ENCODE data around the gene SRRM5.
"Not testable (repeated sequence)": the region's sequence is repeated elsewhere in the genome, so short reads cannot be mapped to it uniquely, and the experiment has no call there.

The SRRM5 gene, protein sequence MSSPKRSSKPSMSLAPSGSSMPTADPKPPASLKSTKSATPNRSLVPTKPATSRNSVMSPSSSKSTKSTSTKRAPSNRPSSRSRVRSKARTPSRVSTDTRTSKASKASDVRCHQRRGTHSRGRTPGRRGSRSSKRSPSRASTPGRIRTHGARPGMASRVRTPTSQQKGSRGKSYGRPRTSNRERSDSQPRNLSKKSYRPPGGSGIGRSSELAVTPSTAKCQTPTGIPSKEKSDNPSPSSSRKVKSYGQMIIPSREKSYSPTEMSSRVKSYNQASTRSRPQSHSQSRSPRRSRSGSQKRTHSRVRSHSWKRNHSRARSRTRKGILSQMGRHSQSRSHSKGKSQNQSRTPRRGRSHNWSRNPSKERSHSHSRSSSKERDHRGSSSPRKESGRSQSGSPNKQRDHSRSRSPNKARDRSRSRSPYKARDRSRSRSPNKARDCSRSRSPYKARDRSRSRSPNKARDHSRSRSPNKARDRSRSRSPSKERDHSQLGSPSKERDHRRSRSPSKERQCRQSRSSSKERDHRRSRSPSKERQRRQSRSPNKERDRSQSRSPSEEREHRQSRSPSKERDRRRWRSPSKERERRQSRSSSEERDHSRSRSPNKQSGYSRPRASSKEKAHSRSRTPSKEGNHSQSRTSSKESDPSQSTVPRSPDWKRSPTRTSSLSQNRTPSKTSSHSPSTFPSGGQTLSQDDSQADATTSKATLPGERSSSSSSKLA

DNA sequence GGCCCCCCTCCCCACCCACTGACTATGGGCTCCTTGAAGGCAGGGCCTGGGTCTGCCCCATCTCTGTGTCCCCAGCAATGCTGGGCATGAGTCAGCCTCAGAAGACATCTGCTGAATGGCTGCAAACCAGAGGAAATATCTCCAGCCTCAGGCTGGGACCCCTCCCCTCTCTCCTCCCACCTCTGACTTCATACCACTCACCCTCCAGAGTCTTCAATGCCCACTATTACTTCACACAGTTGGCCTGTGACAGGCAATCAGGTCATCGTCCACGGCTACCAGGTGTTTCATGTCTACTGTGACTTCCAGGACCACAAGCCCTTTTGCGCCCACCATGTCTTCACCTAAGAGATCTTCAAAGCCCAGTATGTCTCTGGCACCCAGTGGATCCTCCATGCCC lies at the start of gene SRRM5:
Gene SRRM5, plus strand, starts transcription at position 301 of the 400 bp plus-strand sequence. Its CDS starts 34 bp downstream, at position 335.
- no peak for DNase-seq (ENCODE audit: low read depth in 2 of 2)

DNA sequence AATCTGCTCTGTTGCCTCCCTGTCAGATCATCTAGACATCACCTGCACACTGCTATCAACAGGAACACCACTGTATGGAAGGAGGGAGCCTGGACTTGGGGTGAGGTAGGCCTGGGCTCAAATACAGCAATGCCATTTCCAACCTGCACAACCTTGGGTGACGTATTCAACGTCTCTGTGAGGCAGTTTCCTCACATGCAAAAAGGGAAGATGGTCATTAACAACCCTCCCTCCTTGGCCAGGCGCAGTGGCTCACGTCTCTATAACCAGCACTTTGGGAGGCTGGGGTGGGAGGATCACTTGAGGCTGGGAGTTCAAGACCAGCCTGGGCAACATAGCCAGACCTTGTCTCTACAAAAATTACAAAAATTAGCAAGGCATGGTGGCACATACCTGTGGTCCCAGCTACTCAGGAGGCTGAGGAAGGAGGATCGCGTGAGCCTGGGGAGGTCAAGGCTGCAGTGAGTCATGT lies 49.6 kb upstream of the SRRM5 start:
- DNase-seq (ENCODE audit: low read depth in 2 of 2): no peak

DNA sequence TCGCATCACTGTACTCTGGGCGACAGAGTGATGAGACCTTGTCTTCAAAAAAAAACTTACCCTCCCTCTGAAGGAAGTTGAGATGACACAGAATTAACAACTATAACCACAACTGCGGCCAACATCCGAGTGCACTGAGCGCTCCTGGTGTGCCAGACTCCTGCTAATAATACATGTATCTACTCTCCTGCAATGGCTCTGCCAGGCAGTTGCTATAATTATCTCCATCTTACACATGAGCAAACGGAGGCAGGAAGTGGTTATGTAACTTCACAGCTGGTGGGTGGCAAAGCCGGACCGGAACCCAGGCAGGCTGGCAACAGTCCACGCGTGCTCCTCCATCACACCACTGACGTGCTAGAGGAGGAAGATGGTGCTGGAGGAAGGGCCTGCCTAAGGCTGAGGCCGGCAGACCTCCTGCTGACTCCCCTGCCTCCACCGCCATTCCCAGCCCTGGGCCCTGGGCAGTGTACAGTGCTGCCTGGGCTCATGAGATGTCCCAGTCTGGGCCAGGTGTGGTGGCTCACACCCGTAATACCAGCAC lies 49.1 kb upstream of the SRRM5 start:
- DNase-seq (ENCODE audit: low read depth in 2 of 2): peak; percentile 54 to 66

DNA sequence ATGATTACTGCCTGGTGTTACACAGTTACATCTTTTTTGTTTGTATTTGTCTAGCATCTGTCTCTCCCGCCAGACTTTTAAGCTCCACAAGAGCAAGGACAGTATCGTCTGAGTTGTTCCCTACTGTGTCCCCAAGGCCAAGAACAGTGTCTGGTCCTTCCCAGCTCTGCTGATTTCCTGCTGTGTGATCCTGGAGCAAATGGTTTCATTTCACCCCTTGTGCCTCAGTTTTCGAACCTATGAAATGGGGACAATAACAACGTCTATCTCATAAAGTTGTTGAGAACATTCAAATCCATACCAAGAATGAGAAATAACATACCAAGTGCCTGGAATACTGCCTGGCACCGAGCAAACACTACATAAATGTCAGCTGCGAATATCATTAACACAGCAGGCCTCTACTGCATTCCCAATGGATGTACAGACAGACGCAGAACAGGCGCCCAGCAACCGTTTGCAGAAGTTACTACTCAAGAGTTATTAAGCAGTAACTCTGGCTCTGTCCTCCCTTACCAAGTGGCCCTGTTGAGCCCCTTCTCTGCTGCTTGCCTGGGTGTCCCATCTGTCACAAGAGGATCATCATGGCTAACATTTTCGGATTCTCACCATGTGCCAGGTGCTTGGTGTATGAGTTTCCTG lies 48.0 kb upstream of the SRRM5 start:
- no peak for DNase-seq (ENCODE audit: low read depth in 2 of 2)

DNA sequence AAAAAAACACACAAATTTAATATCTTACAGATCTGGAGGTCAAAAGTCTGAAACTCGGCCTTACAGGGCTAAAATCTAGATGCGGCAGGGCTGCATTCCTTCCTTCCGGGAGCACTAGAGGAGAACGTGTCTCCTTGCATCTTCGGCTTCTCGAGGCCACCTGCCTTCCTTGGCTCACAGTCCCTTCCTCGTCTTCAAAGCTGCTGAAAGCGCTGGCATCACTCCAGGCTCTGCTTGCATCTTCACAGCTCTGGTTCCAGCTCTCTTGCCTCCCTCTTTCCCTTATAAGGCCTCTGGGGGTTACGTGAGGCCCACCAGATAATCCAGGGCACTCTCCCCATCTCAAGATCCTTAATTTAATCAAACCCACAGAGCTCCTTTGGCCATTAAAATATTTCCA lies 47.1 kb upstream of the SRRM5 start:
- DNase-seq (ENCODE audit: low read depth in 2 of 2): no peak

DNA sequence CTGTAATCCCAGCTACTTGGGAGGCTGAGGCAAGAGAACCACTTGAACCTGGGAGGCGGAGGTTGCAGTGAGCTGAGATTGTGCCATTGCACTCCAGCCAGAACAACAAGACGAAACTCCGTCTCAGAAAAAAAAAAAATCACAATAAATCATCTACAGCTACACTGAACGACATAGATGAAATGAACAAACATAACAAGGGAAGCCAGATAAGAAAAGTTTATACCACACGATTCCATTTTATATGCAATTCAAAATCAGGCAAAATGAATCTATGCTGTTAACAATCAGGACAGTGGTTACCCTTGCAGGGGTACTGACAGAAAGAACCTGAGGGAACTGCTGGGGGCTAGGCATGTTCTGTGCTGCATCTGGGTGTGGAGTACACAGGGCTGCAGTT lies 42.2 kb upstream of the SRRM5 start:
- DNase-seq (ENCODE audit: low read depth in 2 of 2): no peak

DNA sequence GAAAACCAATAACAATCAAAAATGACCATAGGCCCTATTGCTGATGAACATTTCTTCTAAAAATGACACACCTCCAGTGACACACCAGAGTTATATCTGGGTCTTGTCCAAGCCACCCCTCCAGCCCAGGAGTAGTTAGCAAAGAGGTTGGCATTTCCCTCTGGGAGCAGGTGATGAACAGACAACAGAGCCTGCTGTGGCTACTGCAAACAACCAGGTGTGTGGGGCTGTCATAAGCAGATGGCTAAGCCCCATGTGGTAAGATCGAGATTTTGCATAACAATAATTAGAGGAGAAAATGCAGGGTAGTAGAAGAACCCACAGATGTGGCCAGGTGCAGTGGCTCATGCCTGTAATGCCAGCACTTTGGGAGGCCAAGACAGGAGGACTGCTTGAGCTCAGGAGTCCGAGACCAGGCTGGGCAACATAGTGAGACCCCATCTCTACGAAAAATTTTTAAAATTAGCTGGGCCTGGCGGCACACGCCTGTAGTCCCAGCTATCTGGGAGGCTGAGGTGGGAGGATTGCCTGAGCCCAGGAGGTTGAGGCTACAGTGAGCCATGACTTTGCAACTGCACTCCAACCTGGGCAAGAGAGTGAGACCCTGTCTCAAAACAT lies 41.6 kb upstream of the SRRM5 start:
- no peak for DNase-seq (ENCODE audit: low read depth in 2 of 2)

DNA sequence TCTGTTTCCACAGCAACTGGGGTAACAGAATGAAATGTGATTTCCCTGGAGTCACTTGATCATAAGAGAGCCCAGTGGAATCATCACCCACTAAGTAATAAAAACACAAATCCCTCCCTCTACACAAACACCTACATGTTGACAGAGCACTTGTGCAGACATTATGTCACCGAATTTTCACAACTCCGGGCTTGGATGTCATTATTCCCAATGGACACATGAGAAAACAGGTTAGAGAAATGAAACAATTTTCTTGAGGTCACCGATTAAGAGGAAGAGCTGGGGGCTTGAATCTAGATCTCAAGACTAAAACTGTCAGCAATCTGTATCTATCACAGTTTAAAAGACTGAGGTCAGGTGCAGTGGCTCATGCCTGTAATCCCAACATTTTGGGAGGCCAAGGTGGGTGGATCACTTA lies 39.7 kb upstream of the SRRM5 start:
- DNase-seq (ENCODE audit: low read depth in 2 of 2): no peak

DNA sequence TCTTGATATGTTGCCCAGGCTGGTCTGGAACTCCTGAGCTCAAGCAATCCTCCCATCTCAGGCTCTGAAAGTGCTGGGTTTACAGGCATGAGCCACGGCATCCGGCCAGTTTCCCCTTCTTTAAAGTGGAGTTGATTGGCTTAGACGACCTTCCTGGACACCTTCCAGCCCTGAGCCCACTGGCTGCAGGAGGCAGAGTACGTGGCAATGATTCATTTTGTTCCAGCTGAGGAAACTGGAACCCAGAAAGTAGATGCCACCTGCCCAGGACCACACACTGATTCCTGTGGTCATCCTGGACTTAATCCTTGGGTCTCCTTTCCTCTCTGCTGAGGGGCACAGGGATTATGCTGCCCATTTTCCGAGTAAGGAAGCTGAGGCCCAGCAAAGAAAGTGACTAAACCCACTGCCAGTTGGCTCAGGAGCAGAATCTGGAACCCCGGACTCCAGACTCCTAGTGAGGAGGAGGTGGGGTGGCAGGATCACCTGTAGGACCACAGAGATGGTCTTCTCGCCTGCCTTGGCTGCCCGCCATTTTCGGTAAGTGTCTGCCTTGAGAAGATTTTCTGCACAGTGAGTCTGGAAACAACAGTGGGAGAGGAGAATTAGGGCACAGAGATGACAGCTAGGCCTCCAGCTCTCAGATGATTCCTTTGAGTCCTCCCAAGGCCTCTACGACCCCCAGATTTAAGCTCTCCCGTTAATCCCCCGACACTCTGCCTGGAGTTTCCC lies 37.3 kb upstream of the SRRM5 start:
- DNase-seq (ENCODE audit: low read depth in 2 of 2): no peak

DNA sequence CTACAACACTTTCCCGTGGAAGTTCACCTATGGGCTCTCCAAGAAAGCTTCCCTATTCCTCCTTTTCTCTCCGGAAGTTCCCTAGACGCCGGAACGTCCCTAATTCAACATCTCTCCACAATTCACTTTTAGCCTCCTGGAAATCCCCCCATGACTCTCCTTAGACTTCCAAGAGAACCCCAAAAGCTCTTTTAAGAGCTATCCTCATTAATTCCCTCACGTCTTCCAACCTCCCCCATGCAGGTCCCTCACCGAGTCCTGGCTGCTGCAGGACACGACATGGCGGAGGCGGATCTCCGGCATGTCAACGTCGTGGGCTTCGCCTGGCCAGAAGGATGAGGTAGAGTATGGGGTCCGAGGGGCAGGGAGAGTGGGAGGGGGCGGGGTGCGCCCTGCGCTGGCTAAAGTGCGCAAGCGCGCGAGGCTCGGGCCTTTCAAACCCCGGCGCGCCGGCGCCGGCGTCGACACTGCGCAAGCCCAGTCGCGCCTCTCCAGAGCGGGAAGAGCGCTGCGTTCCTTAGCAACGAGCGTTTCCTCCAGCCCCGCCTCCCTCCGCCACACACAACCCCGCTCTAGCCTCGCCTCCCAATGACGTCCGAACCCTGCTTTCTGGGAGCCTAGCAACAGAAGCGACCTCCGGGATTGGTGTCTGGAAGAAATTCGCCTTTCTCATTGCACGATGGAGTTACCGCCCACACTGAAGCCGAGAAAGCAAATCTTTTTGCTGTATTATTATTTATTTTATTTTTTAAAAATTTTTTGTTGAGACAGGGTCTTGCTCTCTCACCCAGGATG lies 36.5 kb upstream of the SRRM5 start, which contains the start of the genes PINLYP and XRCC1:
Gene PINLYP, plus strand, starts transcription at position 646 of the 795 bp plus-strand sequence. CDS start 1,391 bp downstream, outside the sequence.
Gene XRCC1, minus strand, starts transcription at position 372 of the 795 bp plus-strand sequence. Its CDS starts 69 bp downstream, at position 303.
- DNase-seq (ENCODE audit: low read depth in 2 of 2): peak; percentile 90 to 92

DNA sequence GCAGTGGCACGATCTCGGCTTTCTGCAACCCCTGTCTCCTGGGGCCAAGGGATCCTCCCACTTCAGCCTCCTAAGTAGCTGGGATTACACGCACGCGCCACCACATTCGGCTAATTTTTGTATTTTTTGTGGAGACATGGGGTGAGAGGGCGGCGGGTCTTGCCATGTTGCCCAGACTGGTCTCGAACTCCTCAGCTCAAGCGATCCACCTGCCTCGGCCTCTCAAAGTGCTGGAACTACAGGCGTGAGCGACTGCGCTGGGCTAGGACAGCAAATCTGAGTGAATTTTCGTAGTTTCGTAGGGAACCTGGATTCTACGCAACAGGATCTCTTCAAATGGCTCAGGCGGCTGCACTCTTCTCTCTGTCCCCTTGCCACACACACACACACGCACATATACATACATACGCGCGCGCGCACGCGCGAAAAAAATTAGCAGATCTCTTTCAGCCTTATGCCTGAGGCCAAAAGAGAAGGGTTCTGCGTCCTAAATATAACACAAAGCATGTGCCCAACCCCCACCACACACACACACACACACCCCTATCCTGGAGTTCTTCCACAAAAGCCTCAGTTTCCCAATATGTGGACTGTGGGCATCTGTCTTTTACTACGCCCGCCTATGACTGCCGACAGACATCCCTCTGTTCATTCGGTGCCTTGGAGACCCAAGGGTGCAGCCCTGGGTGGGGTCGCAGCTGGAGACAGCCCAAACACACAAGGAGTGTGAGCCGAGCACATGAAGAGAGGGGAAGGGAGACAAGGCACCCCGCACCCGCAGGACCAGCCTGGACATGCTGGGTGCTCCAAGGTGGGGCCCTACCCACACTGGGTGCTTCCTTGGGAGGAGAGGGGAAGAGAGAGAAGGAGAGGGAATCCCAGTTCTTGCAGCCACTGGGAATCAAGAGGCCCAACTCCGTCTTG lies 35.7 kb upstream of the SRRM5 start:
- DNase-seq (ENCODE audit: low read depth in 2 of 2): no peak

DNA sequence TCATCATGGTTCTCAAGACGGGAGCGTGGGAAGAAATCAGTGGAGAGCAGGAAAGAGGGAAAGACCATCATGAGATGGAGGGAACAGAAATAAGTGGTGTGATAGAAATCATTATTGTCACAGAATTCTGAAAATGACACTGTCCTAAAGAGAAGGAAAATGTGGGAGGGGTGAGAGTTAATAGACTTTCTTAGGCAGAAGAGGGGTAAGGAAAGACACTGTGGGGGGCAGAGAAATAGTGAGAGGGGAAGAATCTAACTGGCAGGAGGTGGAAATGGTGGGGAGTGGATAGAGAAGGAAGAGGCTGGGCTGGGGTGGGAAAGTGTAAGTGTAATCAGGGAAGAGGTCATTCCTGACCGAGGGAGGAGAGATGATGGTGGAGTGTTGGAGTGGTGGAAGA lies 33.1 kb upstream of the SRRM5 start:
- DNase-seq (ENCODE audit: low read depth in 2 of 2): no peak

DNA sequence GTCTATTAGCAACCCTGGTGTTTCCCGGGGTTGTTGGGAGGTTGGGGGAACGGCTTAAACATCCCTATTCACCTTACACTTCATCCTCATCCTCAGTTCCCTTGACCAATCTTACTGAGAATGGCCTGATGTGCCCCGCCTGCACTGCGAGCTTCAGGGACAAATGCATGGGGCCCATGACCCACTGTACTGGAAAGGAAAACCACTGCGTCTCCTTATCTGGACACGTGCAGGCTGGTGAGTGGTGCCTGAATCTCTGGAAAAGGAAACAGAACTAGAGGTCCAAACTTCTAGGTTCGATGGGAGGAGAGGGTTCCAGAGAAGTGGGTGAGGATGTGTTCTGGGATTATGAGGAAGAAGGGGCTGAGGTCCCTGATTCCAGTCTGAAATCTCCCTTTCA lies 30.4 kb upstream of the SRRM5 start:
- DNase-seq (ENCODE audit: low read depth in 2 of 2): no peak

DNA sequence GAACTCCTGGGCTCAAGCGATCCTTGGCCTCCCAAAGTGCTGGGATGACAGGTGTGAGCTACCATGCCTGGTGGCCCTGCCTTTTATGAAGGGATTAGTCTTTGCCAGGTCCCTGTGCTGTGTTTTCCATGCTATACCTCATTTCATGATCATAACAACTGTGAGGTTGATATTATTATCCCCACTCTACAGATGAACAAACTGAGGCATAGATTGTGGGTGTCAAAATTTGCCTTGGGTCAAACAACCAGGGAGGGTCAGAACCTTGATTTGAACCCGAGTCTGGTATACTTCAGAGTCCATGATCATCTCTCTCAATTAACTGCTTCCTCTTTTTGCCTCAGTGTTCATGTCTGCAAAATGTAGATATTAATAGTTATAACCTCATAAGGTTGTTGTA lies 29.4 kb upstream of the SRRM5 start:
- DNase-seq (ENCODE audit: low read depth in 2 of 2): no peak

DNA sequence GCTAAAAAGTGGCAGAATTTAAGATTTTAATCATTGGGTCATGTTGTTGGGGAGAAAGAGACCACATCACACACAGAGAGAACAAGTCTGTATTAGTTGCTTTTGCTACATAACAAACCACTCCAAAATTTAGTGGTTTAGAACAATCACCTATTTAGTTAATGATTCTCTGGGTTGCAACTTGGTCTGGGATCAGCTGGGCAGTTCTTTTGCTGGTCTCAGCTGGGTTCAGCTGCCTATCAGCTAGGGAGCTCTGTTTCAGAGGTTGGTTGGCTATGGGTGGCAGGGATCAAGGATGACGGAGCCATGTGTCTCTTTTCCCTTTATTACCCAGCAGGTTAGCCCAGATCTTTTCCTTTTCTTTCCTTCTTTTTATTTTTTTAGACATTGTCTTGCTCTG lies 27.4 kb upstream of the SRRM5 start:
- no peak for DNase-seq (ENCODE audit: low read depth in 2 of 2)

DNA sequence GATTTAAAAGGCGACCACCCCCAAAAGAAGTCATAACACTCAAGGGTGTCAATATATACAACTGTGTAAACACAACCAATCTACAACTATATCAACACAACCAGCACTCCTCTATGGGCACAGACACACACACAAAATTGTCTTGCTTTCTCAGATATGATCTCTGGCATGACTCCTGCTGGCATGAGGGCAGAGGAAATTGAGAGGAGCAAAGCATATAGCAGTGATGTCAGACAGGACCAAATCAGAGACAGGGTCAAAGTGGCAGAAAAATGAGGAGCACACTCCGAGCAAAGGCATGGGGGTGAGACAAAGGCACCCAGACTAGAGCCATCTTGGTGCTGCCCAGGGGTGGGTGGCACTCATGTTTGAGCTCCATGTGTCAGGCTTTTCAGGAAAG lies 25.5 kb upstream of the SRRM5 start:
- DNase-seq (ENCODE audit: low read depth in 2 of 2): no peak

DNA sequence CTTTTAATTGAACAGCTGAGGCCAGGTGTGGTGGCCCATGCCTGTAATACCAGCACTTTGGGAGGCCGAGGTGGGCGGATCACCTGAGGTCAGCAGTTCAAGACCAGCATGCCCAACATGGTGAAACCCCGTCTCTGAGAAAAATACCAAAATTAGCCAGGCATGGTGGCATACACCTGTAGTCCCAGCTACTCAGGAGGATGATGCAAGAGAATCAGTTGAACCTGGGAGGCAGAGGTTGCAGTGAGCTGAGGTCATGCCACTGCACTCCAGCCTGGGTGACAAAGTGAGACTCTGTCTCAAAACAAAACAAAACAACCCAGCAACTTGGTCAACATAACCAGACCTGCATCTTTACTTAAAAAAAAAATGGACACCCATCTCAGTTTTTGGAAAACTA lies 24.9 kb upstream of the SRRM5 start:
- DNase-seq (ENCODE audit: low read depth in 2 of 2): not testable (repeated sequence)

DNA sequence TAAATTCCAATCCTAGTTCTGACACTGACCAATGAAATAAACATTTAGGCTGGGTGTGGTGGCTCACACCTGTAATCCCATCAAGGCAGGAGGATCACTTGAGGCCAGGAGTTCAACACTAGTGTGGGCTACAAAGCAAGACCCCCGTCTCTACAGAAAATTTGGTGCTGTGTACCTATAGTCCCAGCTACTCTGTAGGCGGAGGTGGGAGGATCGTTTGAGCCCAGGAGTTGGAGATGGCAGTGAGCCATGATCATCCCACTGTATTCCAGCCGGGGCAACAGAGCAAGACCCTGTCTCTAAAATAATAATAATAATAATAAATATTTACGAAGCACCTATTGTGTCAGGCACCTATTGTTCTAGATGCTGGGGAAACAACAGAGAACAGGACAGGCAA lies 22.6 kb upstream of the SRRM5 start:
- DNase-seq (ENCODE audit: low read depth in 2 of 2): no peak

DNA sequence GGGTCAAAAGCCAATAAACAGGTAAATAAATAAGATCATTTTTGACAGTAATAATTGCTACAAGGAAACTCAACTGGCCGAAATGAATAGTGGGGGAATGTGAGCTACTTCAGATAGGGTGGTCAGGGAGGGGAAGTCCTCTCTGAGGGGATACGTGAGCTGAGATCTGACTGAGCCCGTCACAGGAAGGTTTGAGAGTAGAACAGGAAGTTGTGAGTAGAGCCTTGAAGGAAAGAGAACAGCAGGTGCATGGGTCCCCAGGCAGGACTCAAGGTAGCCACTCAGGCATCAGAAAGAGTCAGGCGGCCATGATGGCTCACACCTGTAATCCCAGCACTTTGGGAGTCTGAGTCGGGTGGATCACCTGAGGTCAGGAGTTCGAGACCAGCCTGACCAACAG lies 22.2 kb upstream of the SRRM5 start:
- no peak for DNase-seq (ENCODE audit: low read depth in 2 of 2)
